GM13977 (cell line): ENCODE results near the gene F13B.
"Not testable (repeated sequence)": the region's sequence is repeated elsewhere in the genome, so short reads cannot be mapped to it uniquely, and the experiment has no call there.

Source experiments
- DNase-seq: peaks from one replicate; pipeline ENCODE4 v3.0.0; 2012; ENCODE audit warnings: low spot score
- in situ Hi-C: fragments of 300-500 bp; cut with MboI; formaldehyde crosslinking; loops from one replicate; pipeline ENCODE4 v1.12.0; 2022; ENCODE audit warnings: low sequenced_read_pairs, low pct_unique_long_range_greater_than_20kb, mixed read lengths, inconsistent platforms; ENCODE audit not compliant: unreplicated experiment
- TF ChIP-seq, protein P1 (sequence below): IDR thresholded peaks from 2 replicates; pipeline ENCODE4 v1.5.1; 2012; ENCODE audit warnings: mild to moderate bottlenecking, control low read depth; ENCODE audit not compliant: insufficient read depth; ENCODE audit errors: extremely low read depth, missing control alignments

F13B gene

DNA sequence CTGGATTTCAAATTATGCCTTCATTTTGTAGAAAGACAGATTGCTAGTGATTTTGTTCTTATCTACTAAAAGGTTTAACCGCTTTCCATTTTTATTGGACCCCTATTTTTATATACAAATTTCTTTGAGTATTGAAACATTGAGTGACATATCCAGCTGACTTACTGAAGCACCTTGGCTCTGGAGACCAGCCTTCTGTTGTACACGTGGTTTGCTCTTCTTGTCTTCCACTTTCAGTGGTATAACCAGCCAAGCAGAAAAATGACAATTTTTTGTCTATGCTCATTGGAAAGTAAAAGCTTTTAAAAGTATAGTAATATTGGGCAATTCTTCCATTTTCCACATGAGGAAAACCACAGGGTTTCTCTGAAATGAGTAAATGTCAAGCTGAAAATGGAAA is 4.4 kb downstream of the F13B start:
- TF ChIP-seq, protein P1, sequence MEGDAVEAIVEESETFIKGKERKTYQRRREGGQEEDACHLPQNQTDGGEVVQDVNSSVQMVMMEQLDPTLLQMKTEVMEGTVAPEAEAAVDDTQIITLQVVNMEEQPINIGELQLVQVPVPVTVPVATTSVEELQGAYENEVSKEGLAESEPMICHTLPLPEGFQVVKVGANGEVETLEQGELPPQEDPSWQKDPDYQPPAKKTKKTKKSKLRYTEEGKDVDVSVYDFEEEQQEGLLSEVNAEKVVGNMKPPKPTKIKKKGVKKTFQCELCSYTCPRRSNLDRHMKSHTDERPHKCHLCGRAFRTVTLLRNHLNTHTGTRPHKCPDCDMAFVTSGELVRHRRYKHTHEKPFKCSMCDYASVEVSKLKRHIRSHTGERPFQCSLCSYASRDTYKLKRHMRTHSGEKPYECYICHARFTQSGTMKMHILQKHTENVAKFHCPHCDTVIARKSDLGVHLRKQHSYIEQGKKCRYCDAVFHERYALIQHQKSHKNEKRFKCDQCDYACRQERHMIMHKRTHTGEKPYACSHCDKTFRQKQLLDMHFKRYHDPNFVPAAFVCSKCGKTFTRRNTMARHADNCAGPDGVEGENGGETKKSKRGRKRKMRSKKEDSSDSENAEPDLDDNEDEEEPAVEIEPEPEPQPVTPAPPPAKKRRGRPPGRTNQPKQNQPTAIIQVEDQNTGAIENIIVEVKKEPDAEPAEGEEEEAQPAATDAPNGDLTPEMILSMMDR: no peak
- in situ Hi-C loops: no loop called here
- peak; percentile 11 for DNase-seq

DNA sequence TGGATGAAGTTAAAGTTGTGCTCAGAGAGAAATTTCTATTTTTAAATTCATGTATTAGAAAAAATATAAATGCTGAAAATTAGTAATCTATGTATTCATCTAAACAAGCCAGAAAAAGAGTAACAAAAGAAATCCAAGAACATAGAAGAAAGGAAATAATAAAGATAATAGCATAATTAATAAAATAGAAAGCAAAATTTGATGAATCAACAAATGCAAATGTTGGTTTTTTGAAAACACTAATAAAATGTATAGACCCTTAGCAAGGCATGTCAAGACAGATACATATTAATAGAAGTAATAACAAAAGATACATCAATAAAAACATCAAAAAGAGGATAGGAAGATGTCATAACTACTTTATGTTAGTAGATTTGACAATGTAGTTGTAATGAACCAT is 18.0 kb downstream of the F13B start:
- TF ChIP-seq, protein P1: no peak
- DNase-seq: no peak
- in situ Hi-C loops: no loop called here

DNA sequence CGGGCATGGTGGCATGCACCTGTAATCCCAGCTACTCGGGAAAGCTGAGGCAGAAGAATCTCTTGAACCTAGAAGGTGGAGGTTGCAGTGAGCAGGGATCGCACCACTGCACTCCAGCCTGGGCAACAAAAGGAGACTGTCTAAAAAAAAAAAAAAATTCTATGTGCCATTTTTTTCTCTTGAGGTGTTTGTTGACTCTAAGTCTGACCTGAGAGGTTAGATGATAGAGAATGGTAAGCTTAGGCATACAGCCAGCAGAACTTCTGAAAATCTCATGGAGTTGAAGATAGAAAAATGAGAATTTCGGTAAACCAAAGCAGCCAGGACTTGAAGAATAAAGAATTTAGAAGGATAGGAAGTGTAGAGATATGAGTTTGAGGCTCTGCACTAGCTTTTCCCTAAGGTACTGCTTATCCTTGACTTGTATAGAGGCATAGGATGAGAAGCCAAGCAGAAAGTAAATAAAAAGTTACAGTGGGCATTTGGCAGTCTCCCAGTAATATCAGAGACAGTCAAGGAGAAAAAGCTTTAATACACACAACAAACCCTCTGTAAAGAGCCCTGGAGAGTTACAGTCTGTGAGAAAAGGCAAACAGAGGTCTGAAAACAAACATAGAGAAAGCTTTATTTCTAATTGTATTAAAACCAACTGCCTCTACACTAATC is 24.3 kb downstream of the F13B start:
- DNase-seq: no peak
- in situ Hi-C loops: no loop called here
- TF ChIP-seq, protein P1: no peak

- TF ChIP-seq, protein P1: no peak
- in situ Hi-C loops: no loop called here
- no peak for DNase-seq
These were observed 25.3 kb downstream of the F13B start for GRCh38 chr1:197041486-197042353.

DNA sequence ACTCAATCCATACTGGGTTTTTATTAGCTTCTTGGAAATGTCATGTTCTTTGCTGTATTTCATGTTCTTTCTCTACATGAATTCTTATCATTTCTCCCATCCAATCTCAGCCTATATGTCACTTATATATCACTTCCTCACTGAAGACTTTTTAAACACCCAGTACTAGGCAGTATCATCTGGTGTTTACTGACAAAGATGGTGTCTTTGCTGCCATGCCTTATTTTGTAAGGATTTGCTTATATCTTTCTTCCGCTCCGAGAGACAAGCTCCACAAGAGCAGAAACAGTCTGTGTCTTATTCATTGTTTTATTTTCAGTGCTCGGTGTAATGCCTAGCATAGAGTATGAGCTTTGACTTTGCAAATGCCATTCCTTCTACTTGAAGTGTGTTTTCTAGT is 30.2 kb downstream of the F13B start:
- in situ Hi-C loops: no loop called here
- DNase-seq: no peak

DNA sequence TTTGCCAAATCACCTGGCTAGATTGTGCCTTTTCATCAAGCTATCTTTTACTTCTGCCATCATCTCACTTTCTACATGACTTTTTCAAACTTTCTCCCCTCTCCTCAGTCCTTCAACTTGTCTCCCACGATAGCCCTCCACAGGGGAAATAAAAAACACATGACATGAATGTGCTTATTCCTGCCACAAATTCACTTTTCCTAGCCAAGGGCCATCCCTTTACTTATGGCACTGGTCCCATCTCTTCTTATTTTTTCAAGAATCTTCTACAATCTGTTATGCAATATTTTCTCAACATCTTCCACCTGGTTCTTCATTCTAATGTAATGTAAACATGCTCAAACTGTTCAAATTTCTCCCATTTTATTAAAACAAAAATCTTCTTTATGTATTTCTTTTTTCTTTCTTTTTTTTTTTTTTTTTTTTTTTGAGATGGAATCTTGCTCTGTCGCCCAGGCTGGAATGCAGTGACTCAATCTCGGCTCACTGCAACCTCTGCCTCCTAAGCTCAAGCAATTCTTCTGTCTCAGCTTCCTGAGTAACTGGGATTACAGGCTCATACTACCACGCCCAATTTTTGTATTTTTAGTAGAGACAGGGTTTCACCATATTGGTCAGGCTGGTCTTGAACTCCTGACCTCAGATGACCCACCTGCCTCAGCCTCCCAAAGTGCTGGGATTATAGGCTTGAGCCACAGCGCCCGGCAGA is 32.3 kb downstream of the F13B start:
- DNase-seq, in situ Hi-C loops: not testable (repeated sequence)

More for the DNA sequence above, 30.2 kb downstream of the F13B start:
- TF ChIP-seq, protein P1: no peak
